Activated CD4-positive, alpha-beta T cell treated with anti-CD3 and anti-CD28 coated beads for 36 hours (primary cell): Measurements from ENCODE around the gene STARD3. TPM values are rescaled to one million over a fixed set of nuclear protein-coding genes. Genes with fewer than 3 reads are reported as not detected.

Source experiments
- ATAC-seq: fragments of 200-7000 bp; cut with Tn5 transposase; one replicate; pipeline ENCODE4 v1.10.0; 2021; ENCODE audit warnings: mild to moderate bottlenecking, moderate library complexity
- CTCF ChIA-PET: fragments of 350-600 bp; sonication (Branson Sonifier 250); formaldehyde crosslinking; loops from one replicate; lab custom pipeline; 2021; ENCODE audit warnings: antibody characterized with exemption; lab: Charles Lee
- POLR2A ChIA-PET: fragments of 350-600 bp; sonication (Branson Sonifier 250); formaldehyde crosslinking; loops from one replicate; lab custom pipeline; 2021; ENCODE audit warnings: antibody characterized with exemption, inconsistent platforms; lab: Charles Lee
- DNase-seq: peaks from one replicate; pipeline ENCODE4 v3.0.0-alpha.2; 2020
- H3K27ac Mint-ChIP-seq: one replicate; pipeline ENCODE4 v1.8.0; 2021; ENCODE audit warnings: mixed read lengths
- H3K27me3 Mint-ChIP-seq: one replicate; pipeline ENCODE4 v1.8.0; 2021; ENCODE audit warnings: mixed read lengths
- H3K36me3 Mint-ChIP-seq: one replicate; pipeline ENCODE4 v1.8.0; 2021; ENCODE audit warnings: low read depth, mixed read lengths
- H3K4me1 Mint-ChIP-seq: one replicate; pipeline ENCODE4 v1.8.0; 2021; ENCODE audit warnings: mixed read lengths
- H3K4me3 Mint-ChIP-seq: one replicate; pipeline ENCODE4 v1.8.0; 2021; ENCODE audit warnings: mild to moderate bottlenecking, moderate library complexity, mixed read lengths
- H3K9me3 Mint-ChIP-seq: one replicate; pipeline ENCODE4 v1.8.0; 2021; ENCODE audit warnings: low read depth, mixed read lengths
- intact Hi-C, 2 experiments: fragments of 100-400 bp; cut with DNase I in 1 of 2; cut with micrococcal nuclease in 1 of 2; formaldehyde crosslinking; loops; one replicate each; pipeline versions ENCODE4 v1.14.2 to v1.15.1; 2022 to 2024; cut with DNase I, micrococcal nuclease
- total RNA-seq, 2 experiments: library from RNA; stranded (reverse); gene quantifications; one replicate each; pipeline ENCODE4 v1.2.3, GENCODE V29; 2021

The STARD3 gene
- total RNA-seq, 2 experiments from 2014 or later = 46.8 to 77.9 TPM

GRCh38 chr17:39605492-39606433 lies 31.2 kb upstream of the STARD3 start:
- H3K36me3 Mint-ChIP-seq = no peaks in the 10 kb centered on the region
- peak; percentile 49 for DNase-seq
- intact Hi-C loops = no loop called here
- peaks cover 61% of the 10 kb centered on the region for H3K27me3 Mint-ChIP-seq
- ChIA-PET POLR2A (interaction anchor here (0.6 kb wide), 2 partner anchors 127 to 569 kb away, joined by 4 to 5 read pairs; no protein-coding TSS in a partner anchor), CTCF (interaction anchor here (0.7 to 2.8 kb wide), 4 partner anchors 16 to 29 kb away, joined by 3 to 12 read pairs (median 4); no protein-coding TSS in a partner anchor)
- H3K4me1 Mint-ChIP-seq = peaks cover 21% of the 10 kb centered on the region
- no peak overlapping the region for H3K4me3 Mint-ChIP-seq
- no peak for ATAC-seq
- no peak overlapping the region for H3K27ac Mint-ChIP-seq
- H3K9me3 Mint-ChIP-seq = no peaks in the 10 kb centered on the region

- H3K36me3 Mint-ChIP-seq = no peaks in the 10 kb centered on the region
Measured at GRCh38 chr17:39606434-39607056, 30.4 kb upstream of the STARD3 start.

DNA sequence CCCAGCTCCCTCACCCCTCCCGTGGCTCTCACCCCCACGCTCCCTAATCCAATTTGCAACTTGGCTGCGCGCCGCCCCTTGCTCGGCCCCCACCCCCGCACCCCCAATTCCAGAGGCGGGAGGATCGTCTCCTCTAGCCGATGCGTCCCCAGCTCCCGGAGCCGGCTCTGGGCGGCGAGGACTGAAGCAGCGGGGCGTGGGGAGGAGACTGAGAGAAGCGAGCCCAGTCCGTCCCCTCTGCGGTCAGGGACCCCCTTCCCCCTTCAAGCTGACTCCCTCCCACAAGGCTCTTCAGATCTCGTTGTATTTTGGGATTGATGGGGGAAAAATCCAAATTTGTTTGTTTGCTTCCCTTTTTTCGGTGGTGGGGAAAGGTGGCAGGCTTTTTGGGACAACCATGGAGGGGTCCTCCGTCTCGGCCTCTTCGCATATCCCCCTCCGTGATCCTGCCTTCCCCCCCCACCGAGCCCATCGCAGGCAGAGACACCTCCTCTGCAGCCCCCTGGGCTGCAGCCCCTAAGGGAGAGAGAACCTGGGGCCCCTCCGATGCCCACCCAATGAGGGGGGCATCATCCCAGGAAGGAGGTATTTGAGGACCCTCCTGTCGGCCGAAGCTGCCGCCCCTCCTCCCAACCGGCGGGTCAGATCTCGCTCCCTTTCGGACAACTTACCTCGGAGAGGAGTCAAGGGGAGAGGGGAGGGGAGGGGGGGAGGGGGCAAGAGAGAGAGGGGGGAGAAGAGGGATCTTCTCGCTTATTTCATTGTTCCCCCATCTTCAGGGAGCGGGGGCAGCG lies 29.7 kb upstream of the STARD3 start:
- intact Hi-C loops = no loop called here
- ATAC-seq = no peak
- CTCF ChIA-PET = interaction anchor here (0.6 to 2.8 kb wide), 2 partner anchors 15 to 401 kb away, joined by 7 to 12 read pairs; no protein-coding TSS in a partner anchor
- POLR2A ChIA-PET = no interaction called here
- H3K9me3 Mint-ChIP-seq = no peaks in the 10 kb centered on the region
- no peak overlapping the region for H3K27ac Mint-ChIP-seq
- peaks cover 21% of the 10 kb centered on the region for H3K4me1 Mint-ChIP-seq
- no peak overlapping the region for H3K4me3 Mint-ChIP-seq
- DNase-seq = no peak
- H3K27me3 Mint-ChIP-seq = peaks cover 47% of the 10 kb centered on the region
- no peaks in the 10 kb centered on the region for H3K36me3 Mint-ChIP-seq

More at GRCh38 chr17:39606434-39607056, 30.4 kb upstream of the STARD3 start:
- no peak for DNase-seq
- ATAC-seq = no peak
- intact Hi-C loops = no loop called here
- Mint-ChIP-seq H3K9me3 (no peaks in the 10 kb centered on the region), H3K4me1 (peaks cover 21% of the 10 kb centered on the region), H3K27ac (no peak overlapping the region), H3K27me3 (peaks cover 54% of the 10 kb centered on the region), H3K4me3 (no peak overlapping the region)
- POLR2A ChIA-PET = no interaction called here
- CTCF ChIA-PET = interaction anchor here (0.6 to 2.8 kb wide), 3 partner anchors 15 to 400 kb away, joined by 4 to 12 read pairs (median 7); no protein-coding TSS in a partner anchor

DNA sequence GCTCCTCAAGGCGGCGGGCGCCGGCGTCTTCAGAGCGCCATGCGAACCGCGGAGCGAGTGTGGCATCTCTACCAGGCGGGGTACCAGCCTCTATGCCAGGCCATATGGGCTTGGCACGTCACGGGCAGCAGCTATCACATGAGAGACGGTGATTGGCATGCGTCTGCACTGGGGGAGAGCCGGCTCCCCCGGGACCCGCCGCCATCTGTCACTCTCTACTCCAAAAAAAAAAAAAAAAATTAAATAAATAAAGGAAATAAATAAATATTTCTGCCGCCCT lies 29.2 kb upstream of the STARD3 start, which contains the start of gene NEUROD2:
Gene NEUROD2 (minus strand): TSS at position 70 of the 280 bp plus-strand sequence. CDS start 1,321 bp downstream, outside the sequence.
- H3K4me3 Mint-ChIP-seq = no peak within 1 kb of the TSS
- ATAC-seq (no peak), DNase-seq (no peak)
- no peaks in the 10 kb centered on the region for H3K9me3 Mint-ChIP-seq
- ChIA-PET CTCF (interaction anchor here (2.8 kb wide), 1 partner anchor 14 kb away, joined by 12 read pairs; no protein-coding TSS in a partner anchor), POLR2A (no interaction called here)
- intact Hi-C loops = no loop called here
- H3K4me1 Mint-ChIP-seq = peaks cover 21% of the 10 kb centered on the region
- no peak within 1 kb of the TSS for H3K27ac Mint-ChIP-seq
- no peaks in the 10 kb centered on the region for H3K36me3 Mint-ChIP-seq
- peaks cover 42% of the 10 kb centered on the region for H3K27me3 Mint-ChIP-seq

DNA sequence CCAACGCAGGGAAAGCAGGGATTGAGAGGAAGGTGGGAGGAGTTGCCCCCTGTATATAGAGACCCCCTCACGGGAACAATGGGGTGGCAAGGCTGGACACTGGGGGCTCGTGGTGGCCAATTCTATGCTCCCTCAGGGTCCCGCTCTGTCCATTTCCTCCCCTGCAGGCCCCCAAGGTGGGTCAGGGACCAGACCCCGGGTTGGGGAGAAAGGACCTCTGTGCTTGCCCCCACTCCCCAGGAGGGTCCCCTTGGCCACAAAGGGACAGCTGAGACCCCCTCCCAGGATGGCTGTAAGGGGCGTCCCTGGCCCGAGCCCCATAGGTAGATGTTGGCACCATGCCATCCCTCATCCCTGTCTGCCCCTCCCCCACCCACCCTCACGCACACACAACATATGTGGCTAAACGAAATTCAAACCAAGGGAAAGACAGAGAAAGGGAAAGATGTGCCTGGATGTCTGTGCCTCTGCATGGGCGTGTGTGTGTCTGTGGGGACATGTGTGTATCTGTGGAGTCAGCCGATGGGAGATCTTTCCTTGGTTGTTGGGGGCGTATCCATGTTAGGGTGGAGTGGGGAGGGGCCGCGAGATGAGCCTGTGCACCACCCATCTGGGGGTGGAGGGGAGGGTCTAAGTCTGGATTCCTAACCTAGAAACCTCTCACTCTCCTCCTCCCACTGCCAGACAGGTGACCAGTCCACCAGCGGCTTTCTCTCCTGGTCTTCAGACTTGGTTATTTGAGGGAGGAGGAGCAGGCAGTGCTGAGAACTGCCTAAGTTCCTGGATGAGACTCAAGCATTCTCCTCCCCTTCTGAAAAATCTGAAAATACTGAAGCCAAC lies 28.6 kb upstream of the STARD3 start:
- ChIA-PET POLR2A (no interaction called here), CTCF (interaction anchor here (2.8 kb wide), 1 partner anchor 13 kb away, joined by 12 read pairs; no protein-coding TSS in a partner anchor)
- intact Hi-C loops = no loop called here
- H3K9me3 Mint-ChIP-seq = no peaks in the 10 kb centered on the region
- H3K27ac Mint-ChIP-seq = no peak overlapping the region
- no peaks in the 10 kb centered on the region for H3K36me3 Mint-ChIP-seq
- peaks cover 18% of the 10 kb centered on the region for H3K4me1 Mint-ChIP-seq
- H3K27me3 Mint-ChIP-seq = peaks cover 36% of the 10 kb centered on the region
- H3K4me3 Mint-ChIP-seq = no peak overlapping the region
- DNase-seq = no peak
- ATAC-seq = no peak

GRCh38 chr17:39609416-39610025 lies 27.4 kb upstream of the STARD3 start:
- ChIA-PET POLR2A (no interaction called here), CTCF (interaction anchor here (1.0 kb wide), 1 partner anchor 12 kb away, joined by 3 read pairs; no protein-coding TSS in a partner anchor)
- Mint-ChIP-seq H3K4me3 (no peak overlapping the region), H3K27ac (no peak overlapping the region), H3K27me3 (peaks cover 31% of the 10 kb centered on the region), H3K36me3 (no peaks in the 10 kb centered on the region), H3K4me1 (peaks cover 14% of the 10 kb centered on the region), H3K9me3 (no peaks in the 10 kb centered on the region)
- ATAC-seq (no peak), DNase-seq (no peak)
- intact Hi-C loops = loop anchor here in 1 of 2 experiments (2.0 kb wide), 1 partner anchor 17 kb away; no protein-coding TSS in a partner anchor

DNA sequence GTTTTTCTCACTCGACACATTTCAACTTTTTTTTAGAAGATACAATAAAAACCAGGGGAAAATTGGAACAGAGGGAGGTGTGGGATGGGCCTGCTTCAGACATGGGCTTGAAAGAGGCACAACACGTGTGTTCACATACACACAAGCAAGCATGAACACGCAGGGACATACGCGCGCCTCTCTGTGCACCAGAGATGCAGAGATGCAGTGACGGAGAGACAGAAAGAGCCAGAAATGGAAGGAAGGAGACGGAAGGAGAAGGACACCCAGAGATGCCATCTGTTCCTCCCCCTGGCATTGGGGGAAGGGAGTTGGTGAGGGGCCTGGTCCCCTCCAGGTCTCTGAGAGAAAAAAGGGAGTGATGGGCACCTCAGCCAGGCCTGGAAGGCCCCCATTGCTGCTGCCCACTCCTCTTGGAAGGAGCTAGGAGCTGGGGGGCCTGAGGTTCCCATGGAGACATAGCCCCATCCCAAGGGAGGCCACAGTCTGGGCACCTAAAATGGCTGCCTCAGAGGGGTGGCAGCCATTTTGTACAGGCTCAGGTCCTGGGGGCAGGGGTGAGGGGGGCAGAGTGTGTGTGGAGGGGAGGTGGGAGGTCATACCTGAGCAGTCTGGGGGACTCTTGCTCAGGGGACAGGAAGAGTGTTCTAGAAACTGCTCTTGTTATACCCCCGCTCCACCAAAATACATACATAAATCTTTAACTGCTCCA lies 25.4 kb upstream of the STARD3 start:
- POLR2A ChIA-PET = no interaction called here
- H3K9me3 Mint-ChIP-seq = no peaks in the 10 kb centered on the region
- no peaks in the 10 kb centered on the region for H3K36me3 Mint-ChIP-seq
- ATAC-seq (no peak), DNase-seq (no peak)
- no peak overlapping the region for H3K4me3 Mint-ChIP-seq
- H3K27me3 Mint-ChIP-seq = peaks cover 25% of the 10 kb centered on the region
- no peak overlapping the region for H3K27ac Mint-ChIP-seq
- CTCF ChIA-PET = interaction anchor here (1.5 to 2.0 kb wide), 2 partner anchors 10 to 12 kb away, joined by 3 to 8 read pairs; no protein-coding TSS in a partner anchor
- intact Hi-C loops = loop anchor here in 1 of 2 experiments (2.0 kb wide), 1 partner anchor 19 kb away; no protein-coding TSS in a partner anchor
- H3K4me1 Mint-ChIP-seq = peaks cover 5% of the 10 kb centered on the region

DNA sequence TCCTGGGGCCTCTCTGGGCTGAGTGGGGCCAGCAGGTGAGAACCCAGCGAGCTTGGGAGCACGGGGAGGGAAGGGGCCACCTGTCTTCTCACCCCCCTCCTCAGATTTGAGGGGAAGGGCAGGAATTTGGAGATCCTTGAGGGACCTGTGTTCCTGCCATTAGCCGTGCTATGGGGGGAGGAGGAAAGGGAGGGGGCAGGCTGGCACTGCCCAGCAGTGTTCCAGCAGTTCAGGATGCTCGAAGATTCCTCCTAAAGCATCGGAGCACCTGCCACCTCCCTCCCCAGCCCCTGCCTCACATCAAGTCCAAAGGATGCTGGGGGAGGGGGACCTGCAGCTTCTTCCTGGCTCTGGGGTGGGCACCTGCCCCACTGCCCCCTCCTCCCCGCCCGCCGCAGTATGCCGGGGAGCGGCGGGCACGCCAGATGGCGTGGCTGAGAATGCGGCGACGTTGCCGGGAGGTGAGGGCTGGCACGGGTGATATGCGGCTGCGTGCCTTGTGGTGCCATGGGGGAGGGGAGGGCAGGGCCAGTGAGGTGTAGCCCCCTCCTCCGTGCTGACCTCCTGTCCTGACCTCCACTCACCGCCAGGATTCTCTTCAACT lies 24.6 kb upstream of the STARD3 start:
- Mint-ChIP-seq H3K4me3 (no peak overlapping the region), H3K9me3 (no peaks in the 10 kb centered on the region), H3K36me3 (no peaks in the 10 kb centered on the region), H3K27me3 (peaks cover 21% of the 10 kb centered on the region), H3K27ac (no peak overlapping the region), H3K4me1 (peaks cover 3% of the 10 kb centered on the region)
- intact Hi-C loops = no loop called here
- no peak for DNase-seq
- no peak for ATAC-seq
- CTCF ChIA-PET = interaction anchor here (0.8 to 2.0 kb wide), 4 partner anchors 9 to 65 kb away, joined by 3 to 8 read pairs (median 4); no protein-coding TSS in a partner anchor
- POLR2A ChIA-PET = no interaction called here

- POLR2A ChIA-PET = no interaction called here
- H3K9me3 Mint-ChIP-seq = no peaks in the 10 kb centered on the region
- no peak overlapping the region for H3K27ac Mint-ChIP-seq
- CTCF ChIA-PET = interaction anchor here (0.7 to 2.0 kb wide), 5 partner anchors 9 to 136 kb away, joined by 4 to 8 read pairs (median 4); no protein-coding TSS in a partner anchor
- H3K4me3 Mint-ChIP-seq = no peak overlapping the region
- intact Hi-C loops = no loop called here
- DNase-seq (no peak), ATAC-seq (no peak)
- peaks cover 19% of the 10 kb centered on the region for H3K27me3 Mint-ChIP-seq
- peaks cover 2% of the 10 kb centered on the region for H3K4me1 Mint-ChIP-seq
- no peaks in the 10 kb centered on the region for H3K36me3 Mint-ChIP-seq
Measured at GRCh38 chr17:39612935-39613464, 23.9 kb upstream of the STARD3 start.
